Astrocyte of the spinal cord (primary cell): ENCODE data around the gene IDI2.

Source experiments
- DNase-seq: peaks from one replicate; pipeline ENCODE4 v3.0.0; 2011; ENCODE audit warnings: low read depth, low spot score
- H3K4me3 ChIP-seq: 2 replicates; pipeline ENCODE4 v1.5.1; 2011; ENCODE audit warnings: low read depth, mild to moderate bottlenecking, low read length, moderate library complexity
- in situ Hi-C: cut with HindIII; loops from 2 replicates; pipeline ENCODE4 v1.10.0; 2017; ENCODE audit warnings: low sequenced_read_pairs
- TF ChIP-seq, protein P1 (sequence below): IDR thresholded peaks from 2 replicates; pipeline ENCODE4 v1.5.1; 2012; ENCODE audit warnings: low read depth, mild to moderate bottlenecking, low read length, inconsistent platforms

IDI2 gene

DNA sequence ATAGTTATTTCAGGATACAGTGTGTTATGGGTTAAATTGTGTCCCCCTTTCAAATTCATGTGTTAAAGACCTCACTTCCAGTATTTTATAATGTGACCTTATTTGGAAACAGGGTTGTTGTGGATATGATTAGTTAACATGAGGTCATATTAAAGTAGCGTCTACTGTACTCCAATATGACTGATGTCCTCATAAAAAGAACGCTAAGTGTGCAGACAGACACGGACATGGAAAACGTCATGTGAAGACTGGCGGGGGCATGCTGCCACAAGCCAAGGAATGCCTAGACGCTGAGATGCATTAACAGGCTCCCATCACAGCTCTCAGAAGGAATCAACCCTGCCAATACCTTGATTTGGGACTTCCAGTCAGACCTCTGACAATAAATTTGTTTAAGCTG is 29.0 kb upstream of the IDI2 start:
- no peak for DNase-seq
- TF ChIP-seq, protein P1, sequence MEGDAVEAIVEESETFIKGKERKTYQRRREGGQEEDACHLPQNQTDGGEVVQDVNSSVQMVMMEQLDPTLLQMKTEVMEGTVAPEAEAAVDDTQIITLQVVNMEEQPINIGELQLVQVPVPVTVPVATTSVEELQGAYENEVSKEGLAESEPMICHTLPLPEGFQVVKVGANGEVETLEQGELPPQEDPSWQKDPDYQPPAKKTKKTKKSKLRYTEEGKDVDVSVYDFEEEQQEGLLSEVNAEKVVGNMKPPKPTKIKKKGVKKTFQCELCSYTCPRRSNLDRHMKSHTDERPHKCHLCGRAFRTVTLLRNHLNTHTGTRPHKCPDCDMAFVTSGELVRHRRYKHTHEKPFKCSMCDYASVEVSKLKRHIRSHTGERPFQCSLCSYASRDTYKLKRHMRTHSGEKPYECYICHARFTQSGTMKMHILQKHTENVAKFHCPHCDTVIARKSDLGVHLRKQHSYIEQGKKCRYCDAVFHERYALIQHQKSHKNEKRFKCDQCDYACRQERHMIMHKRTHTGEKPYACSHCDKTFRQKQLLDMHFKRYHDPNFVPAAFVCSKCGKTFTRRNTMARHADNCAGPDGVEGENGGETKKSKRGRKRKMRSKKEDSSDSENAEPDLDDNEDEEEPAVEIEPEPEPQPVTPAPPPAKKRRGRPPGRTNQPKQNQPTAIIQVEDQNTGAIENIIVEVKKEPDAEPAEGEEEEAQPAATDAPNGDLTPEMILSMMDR, result no peak
- peak overlapping the region; percentile 94 for H3K4me3 ChIP-seq
- in situ Hi-C loops, result no loop called here

DNA sequence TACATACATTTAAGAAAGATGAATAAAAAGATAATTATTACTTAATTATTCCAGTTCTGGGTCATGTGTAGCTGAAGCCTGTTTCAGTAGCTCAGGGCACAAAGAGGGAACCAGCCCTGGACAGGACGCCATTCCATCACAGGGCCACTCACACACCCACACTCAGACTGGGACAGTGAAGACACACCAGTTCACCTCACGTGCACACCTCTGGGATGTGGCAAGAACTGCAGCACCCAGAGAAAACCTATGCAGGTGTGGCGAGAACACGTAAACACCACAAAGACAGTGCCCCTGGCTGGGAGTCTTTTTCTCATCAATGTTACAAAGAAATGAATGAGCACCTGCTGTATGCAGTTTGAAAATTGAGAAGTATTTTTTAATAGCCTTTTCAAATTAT is 24.9 kb upstream of the IDI2 start:
- H3K4me3 ChIP-seq, result peak overlapping the region; percentile 80
- in situ Hi-C loops, result no loop called here
- no peak for DNase-seq
- TF ChIP-seq, protein P1, result no peak

DNA sequence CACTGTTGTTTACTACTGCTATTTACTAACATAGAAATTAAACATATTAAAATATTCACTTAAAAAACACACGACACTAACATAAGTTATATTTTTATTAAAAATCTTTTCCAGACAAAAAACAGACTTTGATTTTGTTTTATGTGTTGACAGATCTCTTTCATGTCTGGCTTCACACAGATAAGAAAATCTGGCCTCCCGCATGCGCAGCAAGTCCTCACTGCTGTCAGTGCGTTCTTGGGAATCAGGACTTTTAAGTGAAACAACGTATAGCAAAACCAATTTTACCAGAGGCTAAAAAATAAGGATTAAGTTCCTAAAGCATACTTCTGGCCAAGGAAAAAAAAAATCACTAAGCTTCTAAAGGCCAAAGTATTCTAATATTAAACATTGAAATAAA is 24.5 kb upstream of the IDI2 start:
- TF ChIP-seq, protein P1, result no peak
- H3K4me3 ChIP-seq, result peak overlapping the region; percentile 80
- in situ Hi-C loops, result no loop called here

DNA sequence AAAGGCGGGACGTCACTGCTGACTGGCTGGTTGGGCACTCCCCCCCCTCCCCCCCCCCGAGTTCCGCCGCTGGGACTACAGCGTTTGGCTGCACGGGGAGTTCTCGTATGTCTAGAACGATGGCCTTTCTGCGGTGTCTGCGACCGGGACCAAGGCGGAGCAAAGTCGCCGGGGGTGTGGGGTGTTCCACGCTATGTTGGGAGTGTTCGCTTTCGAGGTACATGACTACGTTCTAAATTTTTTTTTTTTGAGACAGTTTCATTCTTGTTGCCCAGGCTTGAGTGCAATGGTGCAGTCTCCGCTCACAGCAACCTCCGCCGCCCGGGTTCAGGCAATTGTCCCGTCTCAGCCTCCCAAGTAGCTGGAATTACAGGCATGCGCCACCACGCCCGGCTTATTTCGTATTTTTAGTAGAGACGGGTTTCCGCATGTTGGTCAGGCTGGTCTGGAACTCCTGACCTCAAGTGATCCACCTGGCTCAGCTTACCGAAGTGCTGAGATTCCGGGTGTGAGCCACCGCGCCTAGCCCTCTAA is 23.8 kb upstream of the IDI2 start:
- no peak for DNase-seq
- in situ Hi-C loops, result no loop called here
- peak overlapping the region; percentile 80 for H3K4me3 ChIP-seq
- TF ChIP-seq, protein P1, result no peak

More for the DNA sequence above, 24.5 kb upstream of the IDI2 start:
- no peak for DNase-seq

DNA sequence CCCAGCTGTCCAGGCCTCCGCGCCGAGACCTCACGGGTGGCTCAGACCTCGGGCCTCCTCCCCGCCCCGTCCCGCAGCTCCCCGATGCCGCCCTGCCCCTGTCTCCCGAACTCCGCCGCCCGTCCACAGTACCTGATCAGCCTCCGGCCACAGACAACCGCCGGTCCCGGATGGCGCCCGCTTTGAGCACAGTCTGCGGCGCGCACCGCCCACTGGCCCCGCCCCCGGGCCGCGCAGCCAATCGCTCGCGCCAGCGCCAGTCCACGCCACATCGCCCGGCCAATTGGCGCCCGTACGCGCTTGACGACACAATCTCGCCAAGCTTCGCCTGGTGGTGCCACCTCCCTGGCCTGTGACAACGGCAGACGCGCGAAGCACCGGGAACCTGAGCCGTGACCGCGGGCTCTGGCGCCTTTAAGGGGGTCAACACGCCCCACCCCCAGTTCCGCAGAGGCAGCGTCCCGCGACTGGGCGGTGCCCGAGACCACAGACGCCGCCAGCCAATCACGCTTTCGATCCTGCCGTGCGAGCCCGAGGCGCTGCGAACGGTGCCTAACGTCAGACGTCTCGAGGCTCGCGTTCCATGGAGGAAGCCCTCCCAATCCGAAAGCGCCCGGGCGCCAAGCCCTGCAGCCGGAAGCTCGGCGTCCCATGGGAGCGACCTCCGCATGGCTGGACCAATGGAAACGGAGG is 23.2 kb upstream of the IDI2 start, which contains the start of gene IDI1:
IDI1 (minus strand) TSS at position 388 of the 693 bp plus-strand sequence; CDS start at position 272, 116 bp downstream.
- TF ChIP-seq, protein P1, result no peak
- peak; percentile 99 for DNase-seq
- peak within 1 kb of the TSS; percentile 80 for H3K4me3 ChIP-seq
- in situ Hi-C loops, result no loop called here

DNA sequence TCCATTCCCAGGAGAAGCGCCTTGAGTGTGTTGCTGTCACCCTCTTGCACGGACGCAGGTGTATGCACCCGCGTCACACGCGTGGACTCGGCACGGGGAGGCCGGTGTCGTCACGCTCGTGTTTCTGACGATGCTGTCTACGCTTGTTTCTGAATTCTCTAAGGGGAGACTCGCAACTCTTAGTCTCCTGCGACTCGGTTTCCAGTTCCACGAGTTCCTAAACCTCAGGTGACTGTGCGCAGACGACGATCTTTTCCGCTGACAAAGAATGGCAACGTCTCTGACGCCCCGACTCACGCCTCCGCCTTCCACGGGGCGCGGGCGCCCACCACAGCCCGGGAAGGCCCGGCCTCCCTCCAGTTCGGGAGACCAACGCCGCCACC is 22.7 kb upstream of the IDI2 start:
- in situ Hi-C loops, result no loop called here
- DNase-seq, result no peak
- TF ChIP-seq, protein P1, result no peak
- peak overlapping the region; percentile 80 for H3K4me3 ChIP-seq
